NT2/D1 (cell line): ENCODE results near the gene TMEM171.

ENCODE experiments used
- DNase-seq: peaks from one replicate; pipeline ENCODE4 v3.0.0-alpha.2; 2011; ENCODE audit warnings: low read depth, low spot score
- H3K27me3 ChIP-seq: 2 replicates; pipeline ENCODE4 v1.6.0; 2011; ENCODE audit warnings: mild to moderate bottlenecking; ENCODE audit not compliant: insufficient read length, insufficient read depth
- H3K36me3 ChIP-seq: 2 replicates; pipeline ENCODE4 v1.6.1; 2011; ENCODE audit warnings: mild to moderate bottlenecking, low read length, mixed read lengths; ENCODE audit not compliant: insufficient read depth, insufficient read length
- H3K4me1 ChIP-seq: 2 replicates; pipeline ENCODE4 v1.5.1; 2011; ENCODE audit not compliant: insufficient read depth, insufficient read length
- H3K4me3 ChIP-seq: 2 replicates; pipeline ENCODE4 v1.5.1; 2011; ENCODE audit warnings: low read depth; ENCODE audit not compliant: insufficient read length
- H3K9ac ChIP-seq: 2 replicates; pipeline ENCODE4 v1.6.0; 2011; ENCODE audit warnings: low read depth; ENCODE audit not compliant: insufficient read length
- H3K9me3 ChIP-seq: 2 replicates; pipeline ENCODE4 v1.5.1; 2011; ENCODE audit warnings: mild to moderate bottlenecking, low read length; ENCODE audit not compliant: insufficient read depth
- SUZ12 ChIP-seq: IDR thresholded peaks from 2 replicates; pipeline ENCODE4 v1.6.1; 2011; ENCODE audit not compliant: insufficient read length, insufficient read depth; ENCODE audit errors: extremely low read depth
- YY1 ChIP-seq: IDR thresholded peaks from 2 replicates; pipeline ENCODE4 v1.6.1; 2011; ENCODE audit not compliant: insufficient read length, insufficient read depth
- ZNF274 ChIP-seq: IDR thresholded peaks from 2 replicates; pipeline ENCODE4 v1.6.1; 2011; ENCODE audit warnings: mild to moderate bottlenecking, low read depth, low read length

Gene TMEM171

GRCh38 chr5:73097740-73098139, 22.6 kb upstream of the TMEM171 start:
- TF ChIP-seq YY1 (no peak), SUZ12 (no peak), ZNF274 (no peak)

DNA sequence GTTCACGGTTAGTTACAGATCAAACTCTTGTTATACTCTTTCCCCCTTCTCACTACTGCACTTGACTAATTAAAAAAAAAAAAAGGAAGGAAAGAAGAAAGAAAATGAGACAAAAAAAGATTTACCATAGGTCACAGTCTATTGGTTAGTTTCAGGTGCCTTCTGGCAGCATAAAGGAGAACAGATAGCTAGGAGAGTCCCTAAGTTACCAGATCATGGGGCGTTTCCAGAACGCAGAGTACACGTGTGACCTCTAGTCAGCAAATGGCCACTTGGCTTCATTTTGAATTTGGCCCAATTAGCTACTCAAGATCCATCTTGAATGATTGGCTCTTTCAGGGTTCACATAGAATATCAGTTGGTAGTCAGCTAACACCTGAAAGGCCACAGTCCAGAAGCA, 20.3 kb upstream of the TMEM171 start:
- H3K4me3 ChIP-seq: no peak overlapping the region
- H3K27me3 ChIP-seq: no peaks in the 10 kb centered on the region
- no peaks in the 10 kb centered on the region for H3K36me3 ChIP-seq
- TF ChIP-seq ZNF274: no peak
- TF ChIP-seq YY1: no peak
- TF ChIP-seq SUZ12: no peak
- DNase-seq: no peak
- H3K4me1 ChIP-seq: no peaks in the 10 kb centered on the region
- 0 out of 2 replicates have a peak, but pooled peaks cover 6% of the 10 kb centered on the region for H3K9me3 ChIP-seq
- H3K9ac ChIP-seq: no peak overlapping the region

More at GRCh38 chr5:73097740-73098139, 22.6 kb upstream of the TMEM171 start:
- no peaks in the 10 kb centered on the region for H3K36me3 ChIP-seq
- H3K4me1 ChIP-seq: no peaks in the 10 kb centered on the region
- no peak for DNase-seq
- 0 out of 2 replicates have a peak, but pooled peaks cover 6% of the 10 kb centered on the region for H3K9me3 ChIP-seq
- no peak overlapping the region for H3K4me3 ChIP-seq
- H3K27me3 ChIP-seq: no peaks in the 10 kb centered on the region
- H3K9ac ChIP-seq: no peak overlapping the region

DNA sequence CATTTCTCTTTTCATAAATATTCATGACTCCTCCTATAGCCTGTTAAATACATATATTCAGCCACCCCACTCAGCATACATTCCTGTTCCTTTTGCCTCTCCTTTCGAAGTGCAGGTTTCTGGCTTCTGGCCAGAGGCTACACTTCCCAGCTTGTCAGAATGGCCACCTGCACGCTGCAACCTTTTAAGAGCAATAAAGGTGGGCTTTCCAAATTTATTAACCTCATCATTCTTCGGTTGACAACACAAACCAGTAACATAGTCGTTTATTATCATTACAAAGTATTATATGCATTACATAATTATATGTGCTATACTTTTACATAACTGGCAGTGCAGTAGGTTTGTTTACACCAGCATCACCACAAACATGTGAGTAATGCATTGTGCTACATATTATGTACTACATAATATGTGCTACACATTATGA, 16.5 kb upstream of the TMEM171 start:
- TF ChIP-seq SUZ12 (no peak), ZNF274 (no peak), YY1 (no peak)
- H3K36me3 ChIP-seq: no peaks in the 10 kb centered on the region
- no peak for DNase-seq
- no peak overlapping the region for H3K9ac ChIP-seq
- H3K9me3 ChIP-seq: no peaks in the 10 kb centered on the region
- H3K4me1 ChIP-seq: no peaks in the 10 kb centered on the region
- no peaks in the 10 kb centered on the region for H3K27me3 ChIP-seq
- no peak overlapping the region for H3K4me3 ChIP-seq

DNA sequence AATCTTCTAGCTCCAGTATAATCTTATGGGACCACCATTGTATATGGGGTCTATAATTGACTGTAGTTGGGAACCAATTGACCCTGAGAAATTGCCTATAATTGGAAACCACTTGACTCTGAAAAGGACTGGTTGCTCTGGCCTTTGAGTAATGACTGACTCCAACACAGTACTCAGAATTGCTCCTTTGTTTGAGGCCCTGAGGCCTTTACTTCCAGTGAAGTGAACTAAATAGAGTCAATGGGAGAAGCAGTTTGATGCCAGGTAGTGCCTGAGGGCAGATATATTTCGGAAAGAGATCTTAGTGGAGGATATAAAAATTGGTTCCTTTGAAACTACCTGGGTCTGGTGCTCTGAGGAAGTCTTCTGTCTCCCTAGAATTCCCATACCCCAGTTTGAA, 16.0 kb upstream of the TMEM171 start:
- no peak for DNase-seq

GRCh38 chr5:73106335-73106734, 14.0 kb upstream of the TMEM171 start:
- no peaks in the 10 kb centered on the region for H3K9me3 ChIP-seq
- H3K36me3 ChIP-seq: no peaks in the 10 kb centered on the region
- DNase-seq: no peak
- H3K27me3 ChIP-seq: no peaks in the 10 kb centered on the region
- H3K4me1 ChIP-seq: no peaks in the 10 kb centered on the region
- no peak overlapping the region for H3K9ac ChIP-seq
- TF ChIP-seq YY1 (no peak), SUZ12 (no peak), ZNF274 (no peak)
- no peak overlapping the region for H3K4me3 ChIP-seq

More for the DNA sequence above, 16.0 kb upstream of the TMEM171 start:
- no peak overlapping the region for H3K9ac ChIP-seq
- H3K27me3 ChIP-seq: no peaks in the 10 kb centered on the region
- no peaks in the 10 kb centered on the region for H3K36me3 ChIP-seq
- no peak for TF ChIP-seq SUZ12
- no peaks in the 10 kb centered on the region for H3K9me3 ChIP-seq
- H3K4me3 ChIP-seq: no peak overlapping the region
- no peaks in the 10 kb centered on the region for H3K4me1 ChIP-seq

GRCh38 chr5:73110190-73110589, 10.2 kb upstream of the TMEM171 start:
- no peak for TF ChIP-seq ZNF274
- TF ChIP-seq SUZ12: no peak
- TF ChIP-seq YY1: no peak

GRCh38 chr5:73111536-73111935, 8.8 kb upstream of the TMEM171 start:
- no peak overlapping the region for H3K4me3 ChIP-seq
- no peaks in the 10 kb centered on the region for H3K4me1 ChIP-seq
- no peaks in the 10 kb centered on the region for H3K27me3 ChIP-seq
- H3K9me3 ChIP-seq: no peaks in the 10 kb centered on the region
- no peak overlapping the region for H3K9ac ChIP-seq
- TF ChIP-seq YY1 (no peak), ZNF274 (no peak), SUZ12 (no peak)
- H3K36me3 ChIP-seq: no peaks in the 10 kb centered on the region
- DNase-seq: no peak

More at GRCh38 chr5:73110190-73110589, 10.2 kb upstream of the TMEM171 start:
- H3K36me3 ChIP-seq: no peaks in the 10 kb centered on the region
- DNase-seq: no peak
- H3K9ac ChIP-seq: no peak overlapping the region
- no peak overlapping the region for H3K4me3 ChIP-seq
- no peaks in the 10 kb centered on the region for H3K9me3 ChIP-seq
- H3K27me3 ChIP-seq: no peaks in the 10 kb centered on the region
- H3K4me1 ChIP-seq: no peaks in the 10 kb centered on the region

DNA sequence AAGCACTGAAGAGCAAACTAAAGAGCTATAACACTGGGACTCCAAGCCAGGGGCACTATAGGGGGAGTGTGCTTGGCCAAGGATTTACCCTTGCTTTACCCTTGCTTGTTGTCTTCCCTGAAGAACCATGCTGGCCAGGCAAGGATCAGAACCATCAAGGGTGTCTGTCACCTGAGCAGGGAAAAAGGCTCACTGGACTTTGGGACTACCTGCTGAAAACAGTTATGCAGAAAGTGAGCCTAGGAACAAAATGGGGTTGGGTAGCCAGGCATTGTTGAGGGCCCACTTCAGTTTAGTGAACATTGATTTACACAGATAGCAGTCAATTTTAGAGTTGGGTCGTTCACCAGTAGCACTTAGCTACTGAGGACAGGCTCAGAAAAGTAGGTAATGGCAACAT, 8.0 kb upstream of the TMEM171 start:
- Histone ChIP-seq H3K9ac (no peak overlapping the region), H3K36me3 (no peaks in the 10 kb centered on the region), H3K9me3 (no peaks in the 10 kb centered on the region), H3K4me3 (no peak overlapping the region), H3K4me1 (no peaks in the 10 kb centered on the region), H3K27me3 (no peaks in the 10 kb centered on the region)
- no peak for DNase-seq
- TF ChIP-seq YY1 (no peak), SUZ12 (no peak), ZNF274 (no peak)
